OCI-LY1 (cell line): Measurements from ENCODE around the gene GGN.

Experiments used
- CTCF ChIP-seq: fragments of 200-600 bp; sonication (generic), shearing (Covaris generic); IDR thresholded peaks from 2 replicates; pipeline ENCODE4 v1.5.1; 2017; ENCODE audit warnings: mild to moderate bottlenecking, antibody characterized with exemption, low read length, moderate library complexity, mixed read lengths
- EZH2 ChIP-seq: fragments of 200-600 bp; sonication (generic), shearing (Covaris generic); IDR thresholded peaks from 2 replicates; pipeline ENCODE4 v1.8.0; 2017; ENCODE audit warnings: borderline replicate concordance, mixed run types, mild to moderate bottlenecking, antibody characterized with exemption, low read length, moderate library complexity, mixed read lengths

- TF ChIP-seq EZH2 (no peak), CTCF (no peak)
Observed at GRCh38 chr19:38425810-38426466, 38.1 kb upstream of the GGN start, which contains the start of gene RASGRP4.
